Measurements from ENCODE around the gene CYSRT1.

Gene CYSRT1

GRCh38 chr9:137247135-137247915 is 22.4 kb downstream of the CYSRT1 start:
- no peak for DNase-seq (ENCODE audit: low read depth)
- no peak overlapping the region for H3K4me3 ChIP-seq (ENCODE audit: low read depth, low read length)
- TF ChIP-seq CTCF (IDR thresholded peaks at IDR 0.05; ENCODE audit: low read depth, low read length, missing control alignments) = no peak

- DNase-seq (ENCODE audit: low read depth) = no peak
- TF ChIP-seq CTCF (IDR thresholded peaks at IDR 0.05; ENCODE audit: low read depth, low read length, missing control alignments) = no peak
Measured at GRCh38 chr9:137247916-137248175, 22.9 kb downstream of the CYSRT1 start.

GRCh38 chr9:137250329-137251193 is 25.6 kb downstream of the CYSRT1 start:
- no peak for TF ChIP-seq CTCF (IDR thresholded peaks at IDR 0.05; ENCODE audit: low read depth, low read length, missing control alignments)
- DNase-seq (ENCODE audit: low read depth) = no peak
- H3K4me3 ChIP-seq (ENCODE audit: low read depth, low read length) = no peak overlapping the region

More at GRCh38 chr9:137247916-137248175, 22.9 kb downstream of the CYSRT1 start:
- H3K4me3 ChIP-seq (ENCODE audit: low read depth, low read length) = no peak overlapping the region

GRCh38 chr9:137251194-137251461 is 26.2 kb downstream of the CYSRT1 start, which contains the start of gene STPG3:
Gene STPG3 (plus strand): TSS chr9:137251286. CDS start chr9:137251287, 1 bp downstream.
- DNase-seq (ENCODE audit: low read depth) = no peak
- no peak for TF ChIP-seq CTCF (IDR thresholded peaks at IDR 0.05; ENCODE audit: low read depth, low read length, missing control alignments)
- no peak within 1 kb of the TSS for H3K4me3 ChIP-seq (ENCODE audit: low read depth, low read length)

GRCh38 chr9:137251490-137252268 is 26.7 kb downstream of the CYSRT1 start:
- TF ChIP-seq CTCF (IDR thresholded peaks at IDR 0.05; ENCODE audit: low read depth, low read length, missing control alignments) = no peak
- no peak for DNase-seq (ENCODE audit: low read depth)
- H3K4me3 ChIP-seq (ENCODE audit: low read depth, low read length) = no peak overlapping the region

- no peak for DNase-seq (ENCODE audit: low read depth)
- H3K4me3 ChIP-seq (ENCODE audit: low read depth, low read length) = no peak overlapping the region
- TF ChIP-seq CTCF (IDR thresholded peaks at IDR 0.05; ENCODE audit: low read depth, low read length, missing control alignments) = no peak
Measured at GRCh38 chr9:137252555-137253506, 27.9 kb downstream of the CYSRT1 start.
